ENCODE data around the gene TMEM169.

TMEM169 gene

GRCh38 chr2:216081487-216082116 lies at the start of gene TMEM169, which contains the start of gene PECR:
TMEM169 (plus strand) TSS chr2:216081919; CDS start chr2:216095964, 14,045 bp downstream.
PECR (minus strand) TSS chr2:216081809; CDS start chr2:216081741, 68 bp downstream.
- peak; percentile 43 to 70 for DNase-seq (ENCODE audit: low read depth in 2 of 2)

- no peak for DNase-seq (ENCODE audit: low read depth in 2 of 2)
Measured at GRCh38 chr2:216031960-216032689, 49.6 kb upstream of the TMEM169 start.

GRCh38 chr2:216033403-216033802 lies 48.3 kb upstream of the TMEM169 start:
- DNase-seq (ENCODE audit: low read depth in 2 of 2), result no peak

GRCh38 chr2:216034065-216034464 lies 47.7 kb upstream of the TMEM169 start:
- peak; percentile 71 to 75 for DNase-seq (ENCODE audit: low read depth in 2 of 2)

- no peak for DNase-seq (ENCODE audit: low read depth in 2 of 2)
Measured at GRCh38 chr2:216039918-216040317, 41.8 kb upstream of the TMEM169 start.

- no peak for DNase-seq (ENCODE audit: low read depth in 2 of 2)
Measured at GRCh38 chr2:216041438-216041837, 40.3 kb upstream of the TMEM169 start.

GRCh38 chr2:216043949-216044348 lies 37.8 kb upstream of the TMEM169 start:
- no peak for DNase-seq (ENCODE audit: low read depth in 2 of 2)

- DNase-seq (ENCODE audit: low read depth in 2 of 2), result no peak
Measured at GRCh38 chr2:216044883-216045486, 36.7 kb upstream of the TMEM169 start.

- DNase-seq (ENCODE audit: low read depth in 2 of 2), result no peak
Measured at GRCh38 chr2:216047397-216047796, 34.3 kb upstream of the TMEM169 start.

GRCh38 chr2:216049452-216049851 lies 32.3 kb upstream of the TMEM169 start:
- no peak for DNase-seq (ENCODE audit: low read depth in 2 of 2)

GRCh38 chr2:216051350-216051749 lies 30.4 kb upstream of the TMEM169 start:
- DNase-seq (ENCODE audit: low read depth in 2 of 2), result no peak

GRCh38 chr2:216052420-216052819 lies 29.3 kb upstream of the TMEM169 start:
- DNase-seq (ENCODE audit: low read depth in 2 of 2), result no peak

- DNase-seq (ENCODE audit: low read depth in 2 of 2), result no peak
Measured at GRCh38 chr2:216055680-216056079, 26.0 kb upstream of the TMEM169 start.

GRCh38 chr2:216056739-216057138 lies 25.0 kb upstream of the TMEM169 start:
- DNase-seq (ENCODE audit: low read depth in 2 of 2), result no peak

- DNase-seq (ENCODE audit: low read depth in 2 of 2), result peak; percentile 29 to 31
Measured at GRCh38 chr2:216057688-216058193, 24.0 kb upstream of the TMEM169 start.

- no peak for DNase-seq (ENCODE audit: low read depth in 2 of 2)
Measured at GRCh38 chr2:216059233-216059834, 22.4 kb upstream of the TMEM169 start.

GRCh38 chr2:216064014-216064630 lies 17.6 kb upstream of the TMEM169 start:
- no peak for DNase-seq (ENCODE audit: low read depth in 2 of 2)

- no peak for DNase-seq (ENCODE audit: low read depth in 2 of 2)
Measured at GRCh38 chr2:216064665-216065064, 17.1 kb upstream of the TMEM169 start.

GRCh38 chr2:216066230-216066629 lies 15.5 kb upstream of the TMEM169 start:
- DNase-seq (ENCODE audit: low read depth in 2 of 2), result no peak

- DNase-seq (ENCODE audit: low read depth in 2 of 2), result no peak
Measured at GRCh38 chr2:216069028-216069427, 12.7 kb upstream of the TMEM169 start.

- no peak for DNase-seq (ENCODE audit: low read depth in 2 of 2)
Measured at GRCh38 chr2:216070195-216070594, 11.5 kb upstream of the TMEM169 start.
